HepG2 (cell line): ENCODE results near the gene TEX22. TPM values are rescaled to one million over a fixed set of nuclear protein-coding genes. Genes with fewer than 3 reads are reported as not detected.

Experiments
- ATAC-seq: fragments of 200-7000 bp; cut with Tn5 transposase; 3 replicates; pipeline ENCODE4 v1.9.1; 2020; ENCODE audit warnings: mild to moderate bottlenecking, moderate library complexity
- BruUV-seq: library from RNA; stranded (reverse); fragments of 400-500 nt; replicated peaks from 2 replicates; lab custom pipeline; 2021; lab: Mats Ljungman, UMichigan
- CTCF ChIA-PET: fragments of 300-600 bp; formaldehyde crosslinking; extraction: SDS; loops from one replicate; lab custom pipeline; 2021; ENCODE audit warnings: low total read pairs, inconsistent platforms, low intra/inter-chr PET ratio; lab: Yijun Ruan, JAX
- POLR2A ChIA-PET: fragments of 350-600 bp; sonication (Branson Sonifier 250); formaldehyde crosslinking; loops from one replicate; lab custom pipeline; 2020; ENCODE audit warnings: antibody characterized with exemption, inconsistent platforms; lab: Yijun Ruan, JAX
- DNase-seq: peaks from one replicate; pipeline ENCODE4 v3.0.0-alpha.2; 2015; ENCODE audit warnings: low spot score
- FAIRE-seq: peaks from 3 replicates; lab custom pipeline; 2011; peaks lifted over from hg19 to GRCh38; lab: Jason Lieb, UNC
- H2AFZ ChIP-seq: one replicate; pipeline ENCODE4 v1.6.1; 2011; ENCODE audit warnings: low read length, inconsistent platforms
- H3K27ac ChIP-seq: fragments of 300-600 bp; 3 replicates; pipeline ENCODE4 v1.8.0; 2011; ENCODE audit warnings: mixed run types, mild to moderate bottlenecking, mixed read lengths, low read length, inconsistent platforms; ENCODE audit not compliant: insufficient read depth; ENCODE audit errors: extremely low read length
- H3K27me3 ChIP-seq, 2 experiments: fragments of 200-600 bp in 1 of 2; 2 replicates in 1 of 2; 3 replicates in 1 of 2; pipeline versions ENCODE4 v1.6.0 to v1.8.0; 2011; ENCODE audit warnings: low read length in 2 of 2, mild to moderate bottlenecking in 2 of 2, moderate library complexity in 2 of 2, inconsistent platforms in 1 of 2; ENCODE audit not compliant: insufficient read depth in 2 of 2, control insufficient read depth in 1 of 2
- H3K36me3 ChIP-seq, 2 experiments: fragments of 200-600 bp in 1 of 2; replicated peaks in 1 of 2; 2 replicates in 1 of 2; 3 replicates in 1 of 2; pipeline versions ENCODE4 v1.5.1 to v1.8.0; 2011; ENCODE audit warnings: low read length in 2 of 2, inconsistent platforms in 1 of 2; ENCODE audit not compliant: insufficient read depth in 2 of 2, control insufficient read depth in 1 of 2
- H3K4me1 ChIP-seq: 2 replicates; pipeline ENCODE4 v1.5.1; 2012; ENCODE audit warnings: low read length, inconsistent platforms; ENCODE audit not compliant: insufficient read depth
- H3K4me2 ChIP-seq: 2 replicates; pipeline ENCODE4 v1.6.0; 2011; ENCODE audit warnings: low read depth, low read length, inconsistent platforms
- H3K4me3 ChIP-seq, 3 experiments: fragments of 200-600 bp in 1 of 3; sonication (generic), shearing (Covaris generic) in 1 of 3; replicated peaks in 1 of 3; 2 replicates each; pipeline ENCODE4 v1.5.1; 2011 to 2016; ENCODE audit warnings: low read length in 3 of 3, inconsistent platforms in 2 of 3, low read depth in 2 of 3, mild to moderate bottlenecking in 2 of 3, control low read depth in 1 of 3, mixed read lengths in 1 of 3; ENCODE audit not compliant: insufficient read depth in 1 of 3
- H3K79me2 ChIP-seq: one replicate; pipeline ENCODE4 v1.6.1; 2011; ENCODE audit warnings: low read length, inconsistent platforms; ENCODE audit not compliant: insufficient read depth
- H3K9ac ChIP-seq: 2 replicates; pipeline ENCODE4 v1.6.0; 2011; ENCODE audit warnings: mild to moderate bottlenecking, low read depth, low read length, inconsistent platforms; ENCODE audit not compliant: insufficient read depth
- H3K9me3 ChIP-seq: 2 replicates; pipeline ENCODE4 v1.5.1; 2012; ENCODE audit warnings: mild to moderate bottlenecking, low read length
- H4K20me1 ChIP-seq: 2 replicates; pipeline ENCODE4 v1.6.0; 2011; ENCODE audit warnings: inconsistent platforms, mild to moderate bottlenecking, low read length, moderate library complexity; ENCODE audit not compliant: insufficient read depth
- MAX ChIP-seq: IDR thresholded peaks from 2 replicates; pipeline ENCODE4 v1.6.1; 2012; ENCODE audit warnings: inconsistent platforms
- POLR2A ChIP-seq, 2 experiments: IDR thresholded peaks; 2 replicates each; pipeline ENCODE4 v1.6.1; 2011; ENCODE audit warnings: low read depth in 2 of 2, low read length in 2 of 2, mild to moderate bottlenecking in 1 of 2, moderate library complexity in 1 of 2; ENCODE audit not compliant: insufficient read depth in 1 of 2
- ZNF274 ChIP-seq: sonication (generic); formaldehyde crosslinking; IDR thresholded peaks from 2 replicates; pipeline ENCODE4 v1.5.1; 2020; ENCODE audit warnings: mild to moderate bottlenecking, missing genetic modification reagents
- ZNF407 ChIP-seq: sonication (generic); formaldehyde crosslinking; IDR thresholded peaks from one replicate; pipeline ENCODE4 v1.5.1; 2020; ENCODE audit warnings: mild to moderate bottlenecking, missing genetic modification reagents; ENCODE audit errors: not compliant biosample characterization
- WGBS: methylation state at CpG from one replicate; pipeline ENCODE4 v1.1.6; 2017; ENCODE audit warnings: low lambda C conversion rate; 5-methylcytosine and 5-hydroxymethylcytosine counted together
- in situ Hi-C: cut with HindIII; loops from 2 replicates; pipeline ENCODE4 v1.10.0; 2017; ENCODE audit warnings: low pct_unique_long_range_greater_than_20kb; ENCODE audit not compliant: extremely low pct_ligation_motif_present
- intact Hi-C: fragments of 100-400 bp; cut with micrococcal nuclease; formaldehyde crosslinking; loops from one replicate; pipeline ENCODE4 v1.10.0; 2022; ENCODE audit not compliant: unreplicated experiment
- polyA plus RNA-seq, 8 experiments: library from polyadenylated mRNA; depleted of rRNA in 3 of 8; stranded (reverse) in 7 of 8; unstranded in 1 of 8; fragments of >200 nt; fragmentation: Illumina TruSeq in 4 of 8; extraction: Trizol in 4 of 8; gene quantifications; 2 replicates each; pipeline versions ENCODE4 v1.2.1 to v1.2.3, GENCODE V29; 2011 to 2016; ENCODE audit warnings: low read depth in 4 of 8, missing spikeins in 1 of 8, mixed read lengths in 1 of 8; ENCODE audit not compliant: insufficient read depth in 1 of 8
- total RNA-seq, 5 experiments: library from RNA; depleted of rRNA; stranded (reverse); fragments of >200 nt; fragmentation: Illumina TruSeq; extraction: Trizol; gene quantifications; 2 replicates each; pipeline ENCODE4 v1.2.3, GENCODE V29; 2016; ENCODE audit warnings: low read depth in 1 of 5

The TEX22 gene
- total and polyA plus RNA-seq, 2 of the 13 experiments (the other 11 are each of a cell fraction or from before 2014, with no cell fraction given) = 0.07 to 0.27 TPM

- TF ChIP-seq ZNF407 (CRISPR knock-in tag) = no peak
Measured at GRCh38 chr14:105355049-105355575, 43.2 kb upstream of the TEX22 start (continued).

GRCh38 chr14:105355850-105356604, 42.3 kb upstream of the TEX22 start:
- Histone ChIP-seq H3K27me3 (no peaks in the 10 kb centered on the region), H3K4me3 (no peak overlapping the region), H3K9ac (no peak overlapping the region), H4K20me1 (no peaks in the 10 kb centered on the region), H3K9me3 (no peaks in the 10 kb centered on the region), H3K4me1 (peaks cover 5% of the 10 kb centered on the region), H3K36me3 (no peaks in the 10 kb centered on the region; a peak in 1 of 5 replicates), H3K27ac (no peak overlapping the region), H2AFZ (no peak overlapping the region), H3K79me2 (no peaks in the 10 kb centered on the region), H3K4me2 (no peak overlapping the region)
- in situ Hi-C loops (no loop called here), intact Hi-C loops (no loop called here)
- FAIRE-seq (no peak), DNase-seq (no peak), ATAC-seq (no peak)
- ChIA-PET POLR2A (no interaction called here), CTCF (no interaction called here)
- BruUV-seq = no TSS peak
- WGBS = 98% methylated on average over 8 of the region's 22 CpGs
- TF ChIP-seq MAX (no peak), ZNF274 (CRISPR knock-in tag) (no peak), POLR2A (IDR thresholded peaks at IDR 0.05; ENCODE audit: insufficient read depth in 1 of 2, low read depth in 2 of 2, low read length in 2 of 2) (no peak)
